H9 (cell line): ENCODE measurements around the gene ST14. TPM values are rescaled to one million over a fixed set of nuclear protein-coding genes. Genes with fewer than 3 reads are reported as not detected.

Experiments used
- DNase-seq: peaks from one replicate; pipeline ENCODE4 v3.0.0-alpha.2; 2017
- H2AFZ ChIP-seq: one replicate; pipeline ENCODE4 v1.6.1; 2013; ENCODE audit warnings: mild to moderate bottlenecking, low read length, control low read depth, moderate library complexity
- H2AK5ac ChIP-seq: 2 replicates; pipeline ENCODE4 v1.6.1; 2013; ENCODE audit warnings: low read length, control low read depth, mixed read lengths; ENCODE audit not compliant: insufficient read length
- H2BK120ac ChIP-seq: one replicate; pipeline ENCODE4 v1.6.1; 2013; ENCODE audit warnings: low read depth, mild to moderate bottlenecking, low read length, control low read depth, inconsistent platforms; ENCODE audit not compliant: poor library complexity, severe bottlenecking
- H2BK12ac ChIP-seq: 2 replicates; pipeline ENCODE4 v1.6.1; 2013; ENCODE audit warnings: low read length, control low read depth, mixed read lengths, low read depth; ENCODE audit not compliant: insufficient read length
- H2BK15ac ChIP-seq: 2 replicates; pipeline ENCODE4 v1.6.1; 2013; ENCODE audit warnings: low read depth, low read length, control low read depth
- H2BK20ac ChIP-seq: one replicate; pipeline ENCODE4 v1.6.1; 2013; ENCODE audit warnings: low read depth, mild to moderate bottlenecking, low read length, control low read depth, inconsistent platforms; ENCODE audit not compliant: poor library complexity, severe bottlenecking
- H2BK5ac ChIP-seq: 2 replicates; pipeline ENCODE4 v1.6.1; 2013; ENCODE audit warnings: low read length, control low read depth, mixed read lengths; ENCODE audit not compliant: insufficient read length
- H3K14ac ChIP-seq: 2 replicates; pipeline ENCODE4 v1.6.1; 2013; ENCODE audit warnings: low read length, control low read depth; ENCODE audit not compliant: insufficient read depth
- H3K18ac ChIP-seq: 2 replicates; pipeline ENCODE4 v1.6.1; 2013; ENCODE audit warnings: low read depth, mild to moderate bottlenecking, mixed read lengths, low read length, control low read depth; ENCODE audit not compliant: insufficient read length
- H3K23ac ChIP-seq: 2 replicates; pipeline ENCODE4 v1.6.1; 2013; ENCODE audit warnings: low read length, control low read depth, mixed read lengths, low read depth; ENCODE audit not compliant: insufficient read length
- H3K23me2 ChIP-seq: 2 replicates; pipeline ENCODE4 v1.6.1; 2013; ENCODE audit warnings: low read depth, mild to moderate bottlenecking, mixed read lengths, low read length, control low read depth; ENCODE audit not compliant: insufficient read length, poor library complexity, severe bottlenecking
- H3K27ac ChIP-seq: 2 replicates; pipeline ENCODE4 v1.5.1; 2013; ENCODE audit warnings: low read length, control low read depth, mixed read lengths, low read depth; ENCODE audit not compliant: insufficient read length
- H3K27me3 ChIP-seq: 2 replicates; pipeline ENCODE4 v1.6.1; 2013; ENCODE audit warnings: low read length, control low read depth, inconsistent platforms; ENCODE audit not compliant: insufficient read depth
- H3K4ac ChIP-seq: 2 replicates; pipeline ENCODE4 v1.6.1; 2013; ENCODE audit warnings: low read depth, mild to moderate bottlenecking, control low read depth, inconsistent platforms, low read length, moderate library complexity
- H3K4me1 ChIP-seq: 2 replicates; pipeline ENCODE4 v1.6.1; 2013; ENCODE audit warnings: low read length, control low read depth, inconsistent platforms; ENCODE audit not compliant: insufficient read depth
- H3K4me2 ChIP-seq: 2 replicates; pipeline ENCODE4 v1.6.1; 2013; ENCODE audit warnings: low read length, control low read depth, mixed read lengths; ENCODE audit not compliant: insufficient read length, insufficient read depth
- H3K56ac ChIP-seq: 2 replicates; pipeline ENCODE4 v1.6.1; 2013; ENCODE audit warnings: low read depth, mild to moderate bottlenecking, mixed read lengths, low read length, control low read depth; ENCODE audit not compliant: insufficient read length
- H3K79me1 ChIP-seq: 2 replicates; pipeline ENCODE4 v1.6.1; 2013; ENCODE audit warnings: low read depth, mild to moderate bottlenecking, moderate library complexity, low read length, control low read depth, inconsistent platforms; ENCODE audit not compliant: insufficient read depth, poor library complexity, severe bottlenecking
- H3K79me2 ChIP-seq: 2 replicates; pipeline ENCODE4 v1.6.1; 2013; ENCODE audit warnings: low read length, control low read depth, inconsistent platforms; ENCODE audit not compliant: insufficient read depth
- H3K9ac ChIP-seq: 2 replicates; pipeline ENCODE4 v1.6.1; 2013; ENCODE audit warnings: low read length, control low read depth, mixed read lengths; ENCODE audit not compliant: insufficient read length; ENCODE audit errors: extremely low read depth
- H3K9me3 ChIP-seq: one replicate; pipeline ENCODE4 v1.6.1; 2013; ENCODE audit warnings: low read depth, low read length, inconsistent platforms; ENCODE audit not compliant: control insufficient read depth
- H3T11ph ChIP-seq: one replicate; pipeline ENCODE4 v1.6.1; 2013; ENCODE audit warnings: mild to moderate bottlenecking, low read length, control low read depth, inconsistent platforms
- H4K20me1 ChIP-seq: one replicate; pipeline ENCODE4 v1.6.1; 2013; ENCODE audit not compliant: control insufficient read depth, insufficient read length, insufficient read depth
- H4K5ac ChIP-seq: 2 replicates; pipeline ENCODE4 v1.6.1; 2013; ENCODE audit warnings: low read depth, mild to moderate bottlenecking, mixed read lengths, low read length, control low read depth; ENCODE audit not compliant: insufficient read length
- H4K8ac ChIP-seq: replicated peaks from 2 replicates; pipeline ENCODE4 v1.6.1; 2013; ENCODE audit warnings: low read length, control low read depth, mixed read lengths, low read depth; ENCODE audit not compliant: insufficient read length
- H4K91ac ChIP-seq: 2 replicates; pipeline ENCODE4 v1.6.1; 2013; ENCODE audit warnings: low read depth, mild to moderate bottlenecking, moderate library complexity, mixed read lengths, low read length, control low read depth; ENCODE audit not compliant: insufficient read length
- H3K27ac Mint-ChIP-seq, 3 experiments: 2 replicates in 2 of 3; 3 replicates in 1 of 3; pipeline ENCODE4 v1.8.0; 2020 to 2021; ENCODE audit warnings: mixed read lengths in 3 of 3, mild to moderate bottlenecking in 1 of 3, moderate library complexity in 1 of 3
- H3K27me3 Mint-ChIP-seq: 2 replicates; pipeline ENCODE4 v1.8.0; 2021; ENCODE audit warnings: low read depth, mild to moderate bottlenecking, moderate library complexity, mixed read lengths
- H3K36me3 Mint-ChIP-seq, 3 experiments: 2 replicates in 2 of 3; 3 replicates in 1 of 3; pipeline ENCODE4 v1.8.0; 2020 to 2021; ENCODE audit warnings: low read depth in 3 of 3, mixed read lengths in 3 of 3; ENCODE audit not compliant: insufficient read depth in 1 of 3
- H3K4me1 Mint-ChIP-seq, 2 experiments: 2 replicates each; pipeline ENCODE4 v1.8.0; 2020; ENCODE audit warnings: mixed read lengths in 2 of 2
- H3K4me3 Mint-ChIP-seq, 2 experiments: 2 replicates in 1 of 2; 3 replicates in 1 of 2; pipeline ENCODE4 v1.8.0; 2020 to 2021; ENCODE audit warnings: mild to moderate bottlenecking in 2 of 2, mixed read lengths in 2 of 2, moderate library complexity in 1 of 2
- H3K9me3 Mint-ChIP-seq, 2 experiments: 2 replicates in 1 of 2; 3 replicates in 1 of 2; pipeline ENCODE4 v1.8.0; 2020; ENCODE audit warnings: mild to moderate bottlenecking in 2 of 2, mixed read lengths in 2 of 2, moderate library complexity in 1 of 2
- CTCF ChIP-seq: fragments of 200-600 bp; sonication (generic); conservative IDR thresholded peaks from 3 replicates; pipeline ENCODE4 v1.8.0; 2021; ENCODE audit warnings: antibody characterized with exemption, mild to moderate bottlenecking
- WGBS: extraction: QIAGEN DNeasy Blood & Tissue Kit; methylation state at CpG from one replicate; pipeline ENCODE4 v1.1.7; 2013; ENCODE audit warnings: missing lambda C conversion rate, low lambda C conversion rate, mixed read lengths; ENCODE audit not compliant: insufficient read length; ENCODE audit errors: extremely low coverage; 5-methylcytosine and 5-hydroxymethylcytosine counted together
- total RNA-seq: library from RNA; stranded (reverse); gene quantifications from 2 replicates; pipeline ENCODE4 v1.2.1, GENCODE V29; 2021

ST14 gene
- total RNA-seq, 1 experiment from 2014 or later: 22.4 TPM

GRCh38 chr11:130188047-130188446 lies 28.5 kb downstream of the ST14 start:
- peaks cover 5 to 13% of the 10 kb centered on the region in 2 experiments for H3K4me1 Mint-ChIP-seq
- H3K9me3 Mint-ChIP-seq: no peaks in the 10 kb centered on the region
- Histone ChIP-seq H2AK5ac (no peak overlapping the region), H3K9me3 (no peaks in the 10 kb centered on the region), H2BK12ac (no peak overlapping the region), H3K27ac (no peak overlapping the region), H2BK120ac (no peak overlapping the region), H3K4me2 (no peak overlapping the region), H2AFZ (no peak overlapping the region), H4K8ac (no peak overlapping the region), H3K14ac (no peak overlapping the region), H3K79me1 (no peaks in the 10 kb centered on the region), H3K27me3 (no peaks in the 10 kb centered on the region), H3K4me1 (peaks cover 4% of the 10 kb centered on the region; the same call in 1 of the 2 replicates), H3K79me2 (no peaks in the 10 kb centered on the region), H4K5ac (no peak overlapping the region), H3K4ac (no peak overlapping the region), H3K23ac (no peak overlapping the region), H2BK20ac (no peak overlapping the region), H3T11ph (no peak overlapping the region), H3K56ac (no peak overlapping the region), H2BK15ac (no peak overlapping the region), H2BK5ac (no peak overlapping the region), H4K91ac (no peak overlapping the region), H3K9ac (no peak overlapping the region), H3K18ac (no peak overlapping the region), H4K20me1 (no peaks in the 10 kb centered on the region), H3K23me2 (no peaks in the 10 kb centered on the region)
- no CpG with 5 or more reads among the region's 14 CpGs for WGBS
- H3K27ac Mint-ChIP-seq: no peak overlapping the region
- H3K27me3 Mint-ChIP-seq: no peaks in the 10 kb centered on the region
- TF ChIP-seq CTCF: no peak
- H3K4me3 Mint-ChIP-seq: no peak overlapping the region
- DNase-seq: no peak
- peaks cover 0 to 6% (median 0%) of the 10 kb centered on the region in 3 experiments; a peak in 2 of 7 replicates for H3K36me3 Mint-ChIP-seq
